ENCODE data around the gene OSGIN1.

- TF ChIP-seq POLR2A (IDR thresholded peaks at IDR 0.05): no peak
- TF ChIP-seq, protein P1, sequence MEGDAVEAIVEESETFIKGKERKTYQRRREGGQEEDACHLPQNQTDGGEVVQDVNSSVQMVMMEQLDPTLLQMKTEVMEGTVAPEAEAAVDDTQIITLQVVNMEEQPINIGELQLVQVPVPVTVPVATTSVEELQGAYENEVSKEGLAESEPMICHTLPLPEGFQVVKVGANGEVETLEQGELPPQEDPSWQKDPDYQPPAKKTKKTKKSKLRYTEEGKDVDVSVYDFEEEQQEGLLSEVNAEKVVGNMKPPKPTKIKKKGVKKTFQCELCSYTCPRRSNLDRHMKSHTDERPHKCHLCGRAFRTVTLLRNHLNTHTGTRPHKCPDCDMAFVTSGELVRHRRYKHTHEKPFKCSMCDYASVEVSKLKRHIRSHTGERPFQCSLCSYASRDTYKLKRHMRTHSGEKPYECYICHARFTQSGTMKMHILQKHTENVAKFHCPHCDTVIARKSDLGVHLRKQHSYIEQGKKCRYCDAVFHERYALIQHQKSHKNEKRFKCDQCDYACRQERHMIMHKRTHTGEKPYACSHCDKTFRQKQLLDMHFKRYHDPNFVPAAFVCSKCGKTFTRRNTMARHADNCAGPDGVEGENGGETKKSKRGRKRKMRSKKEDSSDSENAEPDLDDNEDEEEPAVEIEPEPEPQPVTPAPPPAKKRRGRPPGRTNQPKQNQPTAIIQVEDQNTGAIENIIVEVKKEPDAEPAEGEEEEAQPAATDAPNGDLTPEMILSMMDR (IDR thresholded peaks at IDR 0.05): no peak
These were observed 7.5 kb upstream of the OSGIN1 start for GRCh38 chr16:83945587-83945986.

Data from right lobe of liver (tissue), 4 donors.